ENCODE measurements around the gene PTPRCAP.
A peak's percentile ranks its signal among the peaks of the same experiment; 100 is the strongest.

Gene PTPRCAP

DNA sequence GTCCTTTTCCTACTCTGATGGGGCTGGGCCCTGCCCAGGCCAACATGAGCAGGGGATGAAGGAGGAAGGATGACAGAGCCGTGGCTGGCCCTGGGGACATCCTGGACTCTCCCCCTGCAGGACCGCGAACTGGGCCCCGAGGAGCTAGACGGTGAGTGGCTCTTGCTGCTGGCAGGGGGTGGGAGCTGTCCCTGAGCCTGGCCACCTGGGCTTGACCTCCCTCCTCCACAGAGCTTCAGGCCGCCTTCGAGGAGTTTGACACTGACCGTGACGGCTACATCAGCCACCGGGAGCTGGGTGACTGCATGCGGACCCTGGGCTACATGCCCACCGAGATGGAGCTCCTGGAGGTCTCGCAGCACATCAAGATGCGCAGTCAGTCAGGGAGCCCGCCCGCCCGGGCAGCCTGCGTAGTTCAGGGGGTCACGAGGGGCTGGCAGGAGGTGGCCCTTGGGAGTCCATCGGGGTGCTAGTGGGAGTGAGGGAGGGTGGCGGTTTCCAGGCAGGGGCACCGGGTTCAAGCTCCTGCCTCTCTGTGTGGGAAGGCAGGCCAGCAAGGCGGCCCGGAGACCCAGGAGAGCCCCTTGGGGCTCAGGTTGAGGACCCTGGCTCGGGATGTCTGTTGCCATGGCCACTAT, 18.7 kb upstream of the PTPRCAP start:
- Mint-ChIP-seq H3K27me3 (peaks cover 60% of the 10 kb centered on the region), H3K4me3 (no peak overlapping the region), H3K4me1 (peaks cover 5% of the 10 kb centered on the region), H3K36me3 (no peaks in the 10 kb centered on the region), H3K9me3 (no peaks in the 10 kb centered on the region), H3K27ac (no peak overlapping the region)
- CTCF ChIA-PET = interaction anchor here (1.0 kb wide), 1 partner anchor 12 kb away, joined by 4 read pairs; the partner anchor contains the start of gene TMEM134
- DNase-seq = no peak

GRCh38 chr11:67455054-67455453, 17.6 kb upstream of the PTPRCAP start, which contains the start of gene CABP4:
CABP4 (plus strand) TSS chr11:67455354; CDS start chr11:67455424, 70 bp downstream.
- CTCF ChIA-PET = no interaction called here
- DNase-seq = no peak
- no peaks in the 10 kb centered on the region for H3K36me3 Mint-ChIP-seq
- peaks cover 3% of the 10 kb centered on the region for H3K4me1 Mint-ChIP-seq
- H3K4me3 Mint-ChIP-seq = no peak within 1 kb of the TSS
- peaks cover 62% of the 10 kb centered on the region for H3K27me3 Mint-ChIP-seq
- no peaks in the 10 kb centered on the region for H3K9me3 Mint-ChIP-seq
- no peak within 1 kb of the TSS for H3K27ac Mint-ChIP-seq

DNA sequence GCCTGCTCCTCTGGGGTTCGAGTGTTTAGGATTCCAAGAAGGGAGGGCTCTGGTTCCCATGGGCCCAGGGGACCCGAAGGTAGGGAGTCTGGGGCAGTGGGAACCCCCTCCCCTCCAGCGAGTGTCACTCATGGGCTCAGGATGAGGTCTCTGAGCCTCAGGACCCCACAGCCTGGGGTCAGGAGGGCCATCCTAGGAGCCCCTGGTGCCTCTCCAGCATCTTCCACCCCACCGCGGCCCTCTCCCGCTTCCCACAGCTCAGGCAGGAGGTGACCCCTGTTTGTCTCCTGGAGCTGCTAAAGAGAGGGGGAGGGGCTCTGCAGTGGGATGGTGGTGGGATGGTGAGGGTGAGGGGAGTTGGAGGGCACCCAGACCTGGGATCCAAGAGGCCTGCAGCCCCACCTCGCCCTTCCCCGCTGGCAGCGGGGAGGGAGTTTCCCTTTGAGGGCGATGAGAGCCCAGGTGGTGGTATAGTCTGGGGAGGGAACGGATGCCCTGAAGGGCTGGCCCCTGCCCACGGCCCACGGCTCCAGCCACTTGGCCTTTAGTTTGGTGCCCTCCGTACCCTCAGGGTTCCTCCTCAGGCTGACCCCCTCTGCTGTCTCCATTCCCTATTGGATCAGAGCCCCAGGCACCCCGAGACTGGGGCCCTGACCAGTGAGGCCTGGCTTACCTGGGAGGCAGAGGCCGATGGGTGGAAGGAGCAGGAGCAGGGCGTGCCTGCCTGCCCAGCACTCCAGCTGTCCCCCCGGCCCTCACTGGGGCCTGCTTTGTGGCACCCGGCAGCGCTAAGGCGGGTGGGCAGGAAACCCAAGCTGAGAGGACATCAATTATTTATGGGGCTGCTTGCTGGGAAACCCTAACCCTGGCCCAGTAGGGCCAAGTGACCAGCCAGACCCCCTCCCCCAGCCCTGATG, 16.6 kb upstream of the PTPRCAP start:
- Mint-ChIP-seq H3K9me3 (no peaks in the 10 kb centered on the region), H3K36me3 (no peaks in the 10 kb centered on the region), H3K27ac (no peak overlapping the region), H3K4me3 (no peak overlapping the region), H3K27me3 (peaks cover 59% of the 10 kb centered on the region), H3K4me1 (peaks cover 4% of the 10 kb centered on the region)
- CTCF ChIA-PET = no interaction called here
- no peak for DNase-seq

GRCh38 chr11:67452141-67452952, 14.9 kb upstream of the PTPRCAP start, which contains the start of gene GPR152:
GPR152 (minus strand) TSS chr11:67452729; CDS start chr11:67452724, 5 bp downstream.
- H3K27me3 Mint-ChIP-seq = peaks cover 51% of the 10 kb centered on the region
- DNase-seq = no peak
- H3K9me3 Mint-ChIP-seq = no peaks in the 10 kb centered on the region
- H3K4me1 Mint-ChIP-seq = peaks cover 19% of the 10 kb centered on the region
- CTCF ChIA-PET = no interaction called here
- peak within 1 kb of the TSS; percentile 49 for H3K27ac Mint-ChIP-seq
- H3K4me3 Mint-ChIP-seq = no peak within 1 kb of the TSS
- peaks cover 2% of the 10 kb centered on the region for H3K36me3 Mint-ChIP-seq

- no peak overlapping the region for H3K4me3 Mint-ChIP-seq
- H3K36me3 Mint-ChIP-seq = peaks cover 2% of the 10 kb centered on the region
- DNase-seq = no peak
- peaks cover 44% of the 10 kb centered on the region for H3K27me3 Mint-ChIP-seq
- no peak overlapping the region for H3K27ac Mint-ChIP-seq
- CTCF ChIA-PET = no interaction called here
- no peaks in the 10 kb centered on the region for H3K9me3 Mint-ChIP-seq
- H3K4me1 Mint-ChIP-seq = peaks cover 26% of the 10 kb centered on the region
These were observed 14.1 kb upstream of the PTPRCAP start for GRCh38 chr11:67451658-67451976.

DNA sequence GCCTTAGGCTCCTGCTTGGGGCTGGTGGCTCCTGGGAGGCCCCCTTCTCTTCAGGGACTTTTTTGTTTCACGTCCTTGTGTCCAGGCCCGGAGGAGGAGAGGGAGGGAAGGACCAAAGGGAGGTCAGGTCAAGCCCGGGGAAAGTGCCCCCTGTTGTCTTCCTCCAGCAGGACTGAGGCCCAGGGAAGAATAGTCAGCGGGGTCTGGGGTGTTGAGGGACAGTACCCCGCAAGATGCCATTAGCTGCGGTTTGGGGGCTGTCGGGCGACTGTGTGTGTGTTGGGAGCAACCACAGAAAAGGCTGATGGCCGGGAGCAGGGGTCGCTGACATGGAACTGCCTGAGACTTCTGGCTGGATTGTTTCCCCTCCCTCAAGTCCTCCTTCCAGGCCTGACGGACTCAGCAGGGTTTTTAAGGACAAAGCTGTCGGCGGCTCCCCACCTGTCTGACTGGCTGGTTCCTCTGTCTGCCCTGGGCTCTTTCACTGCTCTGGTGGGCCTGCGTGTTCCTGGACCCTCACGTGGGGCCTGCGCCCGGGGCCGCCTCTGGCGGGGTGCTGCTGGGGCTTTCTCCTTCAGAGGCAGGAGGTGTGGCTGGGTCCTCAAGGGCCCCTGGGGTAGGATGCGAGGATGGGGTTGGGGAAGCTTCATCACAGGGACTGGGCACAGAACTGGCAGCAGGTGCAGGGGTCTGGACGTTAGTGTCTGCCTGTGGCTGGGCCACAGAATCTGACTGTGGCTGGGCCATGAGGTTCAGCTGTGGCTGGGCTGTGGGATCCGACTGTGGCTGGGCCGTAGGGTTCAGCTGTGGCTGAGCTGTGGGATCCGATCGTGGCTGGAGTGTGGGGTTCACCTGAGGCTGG, 13.5 kb upstream of the PTPRCAP start:
- Mint-ChIP-seq H3K4me3 (no peak overlapping the region), H3K4me1 (peaks cover 32% of the 10 kb centered on the region), H3K36me3 (peaks cover 2% of the 10 kb centered on the region), H3K27me3 (peaks cover 38% of the 10 kb centered on the region), H3K27ac (no peak overlapping the region), H3K9me3 (no peaks in the 10 kb centered on the region)
- DNase-seq = no peak
- CTCF ChIA-PET = no interaction called here

DNA sequence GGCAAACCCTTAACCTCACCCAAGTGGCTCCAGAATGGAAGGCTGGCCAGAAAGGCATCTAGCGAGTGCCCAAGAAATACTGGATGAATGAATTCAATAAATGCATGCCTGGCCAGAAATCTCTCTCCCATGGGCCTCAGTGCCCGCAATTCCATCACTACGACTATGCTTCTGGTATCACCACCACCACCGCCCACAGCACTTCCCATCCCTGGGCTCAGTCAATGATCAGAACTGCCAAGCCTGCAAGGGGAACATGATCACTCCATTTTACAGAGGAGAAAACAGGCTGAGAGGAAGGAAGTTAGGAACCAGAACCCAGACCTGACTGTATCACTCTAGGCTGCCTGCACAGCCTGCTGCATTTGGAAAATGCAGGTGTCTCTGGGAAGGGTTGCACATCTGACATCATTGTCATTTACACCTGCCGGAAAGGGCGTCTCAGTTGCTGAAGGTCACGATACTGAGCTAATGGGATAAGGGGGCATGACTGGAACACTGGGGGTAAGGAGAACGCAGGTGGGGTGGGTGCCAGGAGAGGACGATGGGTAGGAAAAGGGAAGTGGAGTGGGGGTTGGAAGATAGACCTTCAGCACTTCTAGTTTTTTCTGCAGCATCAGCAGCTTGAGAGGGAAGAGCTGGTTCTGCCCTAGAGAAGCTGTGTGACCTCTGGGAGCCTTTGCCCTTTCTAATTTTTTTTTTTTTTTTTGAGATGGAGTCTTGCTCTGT, 11.8 kb upstream of the PTPRCAP start:
- Mint-ChIP-seq H3K4me3 (no peak overlapping the region), H3K4me1 (peaks cover 49% of the 10 kb centered on the region), H3K27ac (peak overlapping the region; percentile 25), H3K36me3 (peaks cover 2% of the 10 kb centered on the region), H3K27me3 (peaks cover 30% of the 10 kb centered on the region), H3K9me3 (no peaks in the 10 kb centered on the region)
- CTCF ChIA-PET = no interaction called here
- no peak for DNase-seq

DNA sequence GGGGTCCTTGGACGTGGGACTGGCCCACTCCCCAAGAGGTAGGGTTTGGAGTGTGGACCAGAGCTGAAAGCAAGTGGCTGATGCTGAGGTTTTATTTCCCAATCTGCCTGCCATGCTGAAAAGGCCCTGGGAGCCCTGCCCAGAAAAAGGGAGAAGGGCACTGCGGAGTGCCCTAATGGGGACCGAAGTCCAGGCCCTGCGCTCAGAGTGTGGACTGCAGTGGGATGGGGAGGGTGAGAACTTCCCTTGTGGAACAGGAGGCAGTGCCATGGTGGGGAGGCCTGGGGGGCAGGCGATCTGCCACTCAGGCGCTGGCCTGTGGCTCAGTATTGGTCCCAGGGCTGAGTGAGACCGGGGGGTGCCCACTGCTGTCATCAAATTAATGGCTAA, 10.7 kb upstream of the PTPRCAP start:
- CTCF ChIA-PET = interaction anchor here (1.6 kb wide), 1 partner anchor 9 kb away, joined by 7 read pairs; no protein-coding TSS in a partner anchor

DNA sequence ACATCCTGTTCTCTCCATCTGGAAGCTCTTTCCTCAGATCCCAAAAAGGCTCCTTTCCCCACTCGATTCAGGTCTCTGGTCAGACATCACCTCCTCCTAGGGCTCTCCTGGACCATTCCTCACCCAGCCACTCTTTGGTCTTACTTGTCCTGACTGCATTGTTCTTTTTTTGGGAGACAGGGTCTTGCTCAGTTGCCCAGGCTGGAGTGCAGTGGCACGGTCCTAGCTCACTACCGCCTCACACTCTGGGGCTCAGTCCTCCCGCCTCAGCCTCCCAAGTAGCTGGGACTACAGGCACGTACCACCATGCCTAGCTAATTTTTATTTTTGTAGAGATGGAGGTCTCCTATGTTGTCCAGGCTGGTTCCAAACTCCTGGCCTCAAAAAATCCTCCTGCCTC, 8.0 kb upstream of the PTPRCAP start:
- DNase-seq = no peak
- Mint-ChIP-seq H3K4me1 (peaks cover 79% of the 10 kb centered on the region), H3K9me3 (no peaks in the 10 kb centered on the region), H3K27me3 (peaks cover 17% of the 10 kb centered on the region), H3K27ac (peak overlapping the region; percentile 90), H3K36me3 (peaks cover 7% of the 10 kb centered on the region), H3K4me3 (peak overlapping the region; percentile 73)
- CTCF ChIA-PET = interaction anchor here (0.7 kb wide), 1 partner anchor 116 kb away, joined by 3 read pairs; no protein-coding TSS in a partner anchor

More for the DNA sequence above, 10.7 kb upstream of the PTPRCAP start:
- Mint-ChIP-seq H3K9me3 (no peaks in the 10 kb centered on the region), H3K4me3 (peak overlapping the region; percentile 12), H3K36me3 (peaks cover 2% of the 10 kb centered on the region), H3K27ac (peak overlapping the region; percentile 69), H3K27me3 (peaks cover 30% of the 10 kb centered on the region), H3K4me1 (peaks cover 55% of the 10 kb centered on the region)
- no peak for DNase-seq

- Mint-ChIP-seq H3K27ac (peak overlapping the region; percentile 86), H3K27me3 (no peaks in the 10 kb centered on the region), H3K4me1 (peaks cover 79% of the 10 kb centered on the region), H3K4me3 (peak overlapping the region; percentile 46), H3K9me3 (no peaks in the 10 kb centered on the region), H3K36me3 (peaks cover 23% of the 10 kb centered on the region)
- no peak for DNase-seq
- CTCF ChIA-PET = no interaction called here
These were observed 5.3 kb upstream of the PTPRCAP start for GRCh38 chr11:67442504-67443404.

- H3K9me3 Mint-ChIP-seq = no peaks in the 10 kb centered on the region
- H3K36me3 Mint-ChIP-seq = peaks cover 29% of the 10 kb centered on the region
- H3K27me3 Mint-ChIP-seq = peaks cover 4% of the 10 kb centered on the region
- DNase-seq = no peak
- CTCF ChIA-PET = interaction anchor here (6.3 kb wide), 1 partner anchor 40 kb away, joined by 36 read pairs; the partner anchor contains the start of genes PPP1CA and TBC1D10C
- H3K27ac Mint-ChIP-seq = peak overlapping the region; percentile 86
- peaks cover 70% of the 10 kb centered on the region for H3K4me1 Mint-ChIP-seq
- peak overlapping the region; percentile 46 for H3K4me3 Mint-ChIP-seq
These were observed 4.4 kb upstream of the PTPRCAP start for GRCh38 chr11:67441731-67442351.
